Mucosa of rectum (tissue), 2 donors: Measurements from ENCODE around the gene TAC3.
"Not testable (repeated sequence)": the region's sequence is repeated elsewhere in the genome, so short reads cannot be mapped to it uniquely, and the experiment has no call there.

ENCODE experiments used
- H3K27ac ChIP-seq, 2 donors: one replicate each; pipeline ENCODE4 v1.7.0; 2013; ENCODE audit warnings: inconsistent platforms in 2 of 2, low read depth in 2 of 2, low read length in 2 of 2
- H3K27me3 ChIP-seq, 2 donors: one replicate each; pipeline ENCODE4 v1.7.0; 2013; ENCODE audit warnings: low read length in 2 of 2; ENCODE audit not compliant: control insufficient read depth in 2 of 2, insufficient read depth in 2 of 2
- H3K36me3 ChIP-seq, 2 donors: one replicate each; pipeline ENCODE4 v1.7.0; 2013; ENCODE audit warnings: low read length in 2 of 2; ENCODE audit not compliant: control insufficient read depth in 2 of 2, insufficient read depth in 2 of 2
- H3K4me1 ChIP-seq, 2 donors: one replicate each; pipeline ENCODE4 v1.7.0; 2013; ENCODE audit warnings: low read length in 2 of 2, mild to moderate bottlenecking in 1 of 2; ENCODE audit not compliant: control insufficient read depth in 2 of 2, insufficient read depth in 2 of 2
- H3K4me3 ChIP-seq, 2 donors: one replicate each; pipeline ENCODE4 v1.7.0; 2013; ENCODE audit warnings: low read length in 2 of 2
- H3K9ac ChIP-seq, 2 donors: one replicate each; pipeline ENCODE4 v1.7.0; 2013; ENCODE audit warnings: low read length in 2 of 2, low read depth in 1 of 2, mild to moderate bottlenecking in 1 of 2
- H3K9me3 ChIP-seq, 2 donors: one replicate each; pipeline ENCODE4 v1.7.0; 2013; ENCODE audit warnings: low read length in 2 of 2; ENCODE audit not compliant: control insufficient read depth in 2 of 2
- donor health status: healthy.
- donor health status: Normal muscosa, but diverticular disease.

TAC3 gene

GRCh38 chr12:56987011-56987410 lies 29.3 kb downstream of the TAC3 start:
- no peaks in the 10 kb centered on the region for H3K27me3 ChIP-seq
- no peak overlapping the region for H3K27ac ChIP-seq
- peaks cover 5 to 9% of the 10 kb centered on the region in 2 donors for H3K4me1 ChIP-seq
- H3K9me3 ChIP-seq: no peaks in the 10 kb centered on the region
- no peak overlapping the region for H3K4me3 ChIP-seq
- H3K9ac ChIP-seq: no peak overlapping the region
- H3K36me3 ChIP-seq: no peaks in the 10 kb centered on the region

GRCh38 chr12:56985714-56986113 lies 30.6 kb downstream of the TAC3 start:
- not testable (repeated sequence) for H3K9ac ChIP-seq, H3K4me1 ChIP-seq, H3K4me3 ChIP-seq, H3K27me3 ChIP-seq, H3K27ac ChIP-seq, H3K36me3 ChIP-seq, H3K9me3 ChIP-seq

- Histone ChIP-seq H3K27ac (no peak overlapping the region), H3K9me3 (no peaks in the 10 kb centered on the region), H3K27me3 (no peaks in the 10 kb centered on the region), H3K4me3 (no peak overlapping the region), H3K4me1 (no peaks in the 10 kb centered on the region), H3K36me3 (no peaks in the 10 kb centered on the region), H3K9ac (no peak overlapping the region)
Measured at GRCh38 chr12:56983386-56983785, 32.9 kb downstream of the TAC3 start.

- not testable (repeated sequence) for H3K27me3 ChIP-seq, H3K4me1 ChIP-seq, H3K36me3 ChIP-seq, H3K27ac ChIP-seq, H3K9ac ChIP-seq, H3K4me3 ChIP-seq, H3K9me3 ChIP-seq
Measured at GRCh38 chr12:56982578-56983236, 33.6 kb downstream of the TAC3 start.

GRCh38 chr12:56980941-56981530 lies 35.3 kb downstream of the TAC3 start:
- Histone ChIP-seq H3K4me3 (no peak overlapping the region), H3K27ac (no peak overlapping the region), H3K4me1 (no peaks in the 10 kb centered on the region), H3K36me3 (no peaks in the 10 kb centered on the region), H3K9ac (no peak overlapping the region), H3K9me3 (no peaks in the 10 kb centered on the region), H3K27me3 (no peaks in the 10 kb centered on the region)

GRCh38 chr12:56980268-56980667 lies 36.1 kb downstream of the TAC3 start:
- H3K4me3 ChIP-seq: no peak overlapping the region
- H3K36me3 ChIP-seq: no peaks in the 10 kb centered on the region
- no peak overlapping the region for H3K27ac ChIP-seq
- H3K27me3 ChIP-seq: no peaks in the 10 kb centered on the region
- no peaks in the 10 kb centered on the region for H3K4me1 ChIP-seq
- no peak overlapping the region for H3K9ac ChIP-seq
- H3K9me3 ChIP-seq: no peaks in the 10 kb centered on the region

- no peaks in the 10 kb centered on the region for H3K4me1 ChIP-seq
- H3K4me3 ChIP-seq: no peak overlapping the region
- H3K9ac ChIP-seq: no peak overlapping the region
- no peaks in the 10 kb centered on the region for H3K9me3 ChIP-seq
- H3K27ac ChIP-seq: no peak overlapping the region
- H3K36me3 ChIP-seq: no peaks in the 10 kb centered on the region
- H3K27me3 ChIP-seq: no peaks in the 10 kb centered on the region
Measured at GRCh38 chr12:56979628-56980027, 36.7 kb downstream of the TAC3 start.

- Histone ChIP-seq H3K9me3 (no peaks in the 10 kb centered on the region), H3K36me3 (no peaks in the 10 kb centered on the region), H3K27ac (no peak overlapping the region), H3K4me1 (no peaks in the 10 kb centered on the region), H3K27me3 (no peaks in the 10 kb centered on the region), H3K9ac (no peak overlapping the region), H3K4me3 (no peak overlapping the region)
Measured at GRCh38 chr12:56978397-56979138, 37.8 kb downstream of the TAC3 start.

GRCh38 chr12:56977361-56977760 lies 39.0 kb downstream of the TAC3 start:
- not testable (repeated sequence) for H3K27me3 ChIP-seq, H3K36me3 ChIP-seq, H3K4me1 ChIP-seq, H3K9ac ChIP-seq, H3K9me3 ChIP-seq, H3K4me3 ChIP-seq, H3K27ac ChIP-seq

- H3K36me3 ChIP-seq, H3K9ac ChIP-seq, H3K4me3 ChIP-seq, H3K9me3 ChIP-seq, H3K27me3 ChIP-seq, H3K4me1 ChIP-seq, H3K27ac ChIP-seq: not testable (repeated sequence)
Measured at GRCh38 chr12:56974224-56974623, 42.1 kb downstream of the TAC3 start.
